Stromal cell of bone marrow (primary cell): ENCODE results near the gene RASSF4.

Source experiments
- DNase-seq: peaks from one replicate; pipeline ENCODE4 v3.0.0-alpha.2; 2012; ENCODE audit warnings: low read depth

Gene RASSF4

GRCh38 chr10:44962870-44963738 is 3.5 kb downstream of the RASSF4 start:
- DNase-seq = no peak

GRCh38 chr10:44963772-44964633 is 4.4 kb downstream of the RASSF4 start:
- no peak for DNase-seq

DNA sequence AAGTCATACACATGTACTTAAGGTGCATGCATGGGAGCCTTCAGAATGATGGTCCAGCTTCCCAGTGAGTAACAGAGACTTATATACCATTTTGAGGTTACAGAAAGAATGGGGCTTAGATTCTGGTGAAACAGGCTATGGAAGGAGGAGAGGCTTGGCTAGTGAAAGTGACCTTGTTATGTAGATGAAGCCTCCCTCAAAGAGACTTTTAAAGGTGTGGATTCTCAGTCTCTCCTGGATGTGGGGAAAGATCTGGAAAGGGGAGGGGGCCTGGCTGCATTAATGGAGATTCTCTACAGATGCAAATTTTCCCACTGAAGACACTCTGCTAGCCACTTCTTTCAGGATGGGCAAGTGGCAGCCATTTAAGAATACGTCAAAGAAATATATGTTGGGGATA is 5.5 kb downstream of the RASSF4 start:
- no peak for DNase-seq

DNA sequence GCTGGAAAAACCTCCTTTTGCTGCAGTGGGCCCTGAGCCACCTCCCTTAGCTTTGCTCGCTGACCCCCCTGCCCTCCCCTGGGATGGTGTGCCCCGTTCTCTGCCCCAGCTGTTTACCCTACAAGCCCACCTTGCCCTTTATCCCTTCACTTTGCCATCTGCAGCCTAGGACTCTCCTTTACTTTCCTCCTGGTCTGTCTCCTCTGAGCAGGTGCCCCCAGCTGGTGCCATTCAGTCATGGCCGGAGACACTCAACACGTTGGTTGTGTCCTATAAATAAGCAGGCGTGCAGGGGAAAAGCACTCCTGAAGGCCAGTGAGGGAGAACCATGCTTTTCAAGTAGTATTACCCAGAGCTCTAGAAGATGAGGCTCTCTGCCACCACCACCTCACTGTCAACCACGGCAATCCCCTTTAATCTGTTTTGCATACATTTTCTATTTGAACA is 6.1 kb downstream of the RASSF4 start:
- DNase-seq = no peak

DNA sequence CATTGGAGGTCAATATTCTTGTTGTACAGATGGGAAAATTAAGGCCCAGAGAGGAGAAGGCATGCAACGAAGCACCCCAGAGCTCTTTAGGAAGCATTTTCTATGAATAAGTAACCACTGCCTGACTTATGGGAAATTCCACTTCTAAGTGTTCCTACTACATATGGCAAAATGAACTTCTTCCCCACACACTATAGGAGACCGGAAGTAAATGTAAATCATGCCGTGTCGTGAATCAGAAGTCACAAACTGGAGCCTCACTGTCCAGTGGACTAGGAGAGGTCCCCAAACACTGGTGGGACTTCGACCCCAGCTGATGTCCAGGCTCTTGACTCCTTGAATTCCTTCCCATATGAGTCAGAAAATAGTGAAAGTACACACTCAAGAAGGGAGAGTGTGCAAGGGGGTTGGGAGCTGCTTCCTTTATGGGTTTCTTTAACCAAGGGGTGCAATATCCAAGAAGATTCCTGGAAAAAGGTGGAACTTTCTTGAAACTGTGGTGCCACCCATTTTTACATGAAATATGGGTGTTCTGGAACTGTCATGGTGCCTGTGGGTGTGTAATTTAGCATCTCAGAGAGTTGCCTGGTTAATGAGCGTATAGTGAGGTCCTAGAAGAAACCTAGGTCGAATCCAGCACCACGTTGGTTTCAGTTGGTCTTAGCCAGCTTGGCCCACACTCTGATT is 6.7 kb downstream of the RASSF4 start:
- DNase-seq = no peak

- DNase-seq = no peak
These were observed 7.4 kb downstream of the RASSF4 start for GRCh38 chr10:44966816-44967509.

DNA sequence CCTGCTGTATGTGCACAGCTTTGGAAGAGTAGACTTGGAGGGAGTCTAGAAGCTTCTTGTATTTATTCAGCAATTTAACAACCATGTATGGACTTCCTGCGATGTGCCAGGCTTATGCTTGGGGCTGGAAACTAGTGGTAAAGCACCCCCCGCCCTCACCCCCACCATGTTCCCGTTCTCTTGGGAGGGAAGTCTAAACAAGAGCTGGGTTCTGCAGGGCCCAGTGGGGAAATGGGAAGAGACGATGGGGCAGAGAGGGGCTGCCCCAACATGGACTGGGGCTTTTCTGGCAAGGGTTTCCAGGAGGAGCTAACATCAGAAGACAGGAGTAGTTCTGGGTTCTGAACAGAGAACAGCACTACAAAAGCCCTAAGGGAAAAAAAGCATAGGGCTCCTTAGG is 8.0 kb downstream of the RASSF4 start:
- DNase-seq = no peak

DNA sequence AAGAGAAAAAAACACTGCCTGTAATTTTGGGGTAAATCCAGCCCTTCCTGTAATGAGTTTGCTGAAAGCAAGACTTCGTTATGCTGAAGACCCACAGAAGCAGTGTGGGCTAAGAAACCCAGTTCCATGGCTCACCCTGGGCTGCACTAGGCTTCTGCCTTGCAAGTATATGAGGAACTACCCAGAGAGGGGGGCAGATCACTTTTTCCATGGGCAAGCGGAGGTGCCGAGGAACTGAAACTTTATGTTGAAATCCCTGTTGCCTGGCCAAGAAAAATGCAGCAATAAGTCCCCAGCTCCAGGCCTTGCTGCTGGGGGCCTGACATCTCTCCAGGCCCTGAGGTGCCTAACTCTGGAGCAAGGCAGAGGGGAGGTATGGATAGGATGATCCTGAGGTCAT is 8.5 kb downstream of the RASSF4 start:
- peak; percentile 60 for DNase-seq

- DNase-seq = no peak
These were observed 9.1 kb downstream of the RASSF4 start for GRCh38 chr10:44968500-44969400.

DNA sequence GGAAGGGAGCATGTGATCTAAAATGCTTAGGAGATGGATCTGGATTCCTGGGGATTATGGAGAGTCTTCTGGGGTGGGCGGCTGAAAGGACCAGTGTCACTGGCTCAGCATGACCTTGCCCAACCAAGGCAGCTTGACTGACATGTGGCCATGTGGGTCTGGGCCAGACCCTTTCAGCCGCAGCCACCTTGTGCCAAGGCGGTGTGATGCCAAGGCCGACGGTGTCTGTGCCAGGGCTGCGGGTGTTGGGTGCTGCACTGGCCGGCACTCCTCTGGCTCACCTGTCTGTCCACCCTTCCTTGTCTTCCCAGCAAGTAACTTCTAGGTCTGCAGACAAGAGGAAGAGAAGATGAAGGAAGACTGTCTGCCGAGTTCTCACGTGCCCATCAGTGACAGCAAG is 10.3 kb downstream of the RASSF4 start:
- DNase-seq = no peak

DNA sequence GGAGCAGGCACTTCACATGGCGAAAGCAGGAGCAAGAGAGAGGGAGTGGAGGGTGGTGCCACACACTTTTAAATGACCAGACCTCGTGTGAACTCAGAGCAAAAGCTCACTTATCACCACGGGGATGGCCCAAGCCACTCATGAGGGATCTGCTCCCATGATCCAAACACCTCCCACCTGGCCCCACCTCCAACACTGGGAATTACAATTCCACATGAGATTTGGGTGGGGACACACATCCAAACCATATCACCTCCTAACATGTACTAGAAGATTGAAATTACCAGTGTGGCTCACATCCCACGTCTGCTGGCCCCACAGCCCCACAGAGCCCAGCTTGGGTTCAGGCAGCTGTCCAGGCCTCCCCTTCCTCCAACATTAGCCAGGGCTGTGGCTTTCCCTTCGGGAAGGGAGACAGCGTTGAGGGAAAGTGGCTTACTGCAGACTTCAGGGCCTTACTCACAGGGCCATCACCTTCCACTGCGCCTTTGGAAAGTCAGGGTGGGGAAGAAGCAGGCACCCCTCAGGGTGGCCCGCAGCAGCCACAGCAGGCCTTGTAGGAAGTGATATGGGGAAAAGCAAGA is 11.3 kb downstream of the RASSF4 start:
- DNase-seq = no peak

GRCh38 chr10:44971434-44971833 is 11.8 kb downstream of the RASSF4 start:
- no peak for DNase-seq

GRCh38 chr10:44971935-44972757 is 12.5 kb downstream of the RASSF4 start:
- no peak for DNase-seq

GRCh38 chr10:44972874-44973306 is 13.3 kb downstream of the RASSF4 start:
- no peak for DNase-seq

DNA sequence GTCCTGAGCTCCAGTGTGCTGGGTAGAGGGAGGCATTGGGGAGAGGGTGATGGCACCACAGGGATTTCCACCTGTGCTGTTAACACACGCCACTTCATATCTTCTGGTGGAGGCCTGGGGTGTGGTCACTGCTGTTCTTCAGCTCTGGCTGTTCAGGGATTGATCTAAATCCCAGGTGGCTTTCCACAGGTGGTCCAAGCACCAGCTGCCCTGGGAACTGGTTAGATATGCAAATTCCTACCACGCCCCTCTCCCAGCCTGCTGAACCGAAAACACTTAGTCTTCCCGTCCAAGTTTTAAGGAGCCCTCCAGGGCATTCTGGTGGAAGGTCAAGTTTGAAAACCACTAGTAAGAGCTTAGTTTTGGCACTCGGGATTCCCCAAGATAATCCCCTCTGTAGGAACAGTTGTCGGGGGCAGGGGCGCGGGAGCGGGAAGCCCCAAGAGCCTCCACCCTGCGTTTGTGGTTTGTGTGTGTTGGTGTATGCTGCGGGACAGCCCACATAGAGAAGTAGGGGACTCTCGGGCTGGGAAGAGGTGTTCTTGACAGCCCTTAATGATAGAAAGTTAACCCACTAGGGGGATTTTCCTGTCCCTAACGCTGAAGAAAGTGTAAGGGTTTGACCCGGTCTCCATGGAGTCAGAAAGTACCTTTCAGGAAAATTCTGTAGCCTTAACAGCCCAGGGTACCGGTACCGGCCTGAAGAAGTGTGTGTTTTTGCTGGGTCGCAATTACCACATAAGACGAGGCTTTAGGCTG is 13.9 kb downstream of the RASSF4 start:
- DNase-seq = no peak

DNA sequence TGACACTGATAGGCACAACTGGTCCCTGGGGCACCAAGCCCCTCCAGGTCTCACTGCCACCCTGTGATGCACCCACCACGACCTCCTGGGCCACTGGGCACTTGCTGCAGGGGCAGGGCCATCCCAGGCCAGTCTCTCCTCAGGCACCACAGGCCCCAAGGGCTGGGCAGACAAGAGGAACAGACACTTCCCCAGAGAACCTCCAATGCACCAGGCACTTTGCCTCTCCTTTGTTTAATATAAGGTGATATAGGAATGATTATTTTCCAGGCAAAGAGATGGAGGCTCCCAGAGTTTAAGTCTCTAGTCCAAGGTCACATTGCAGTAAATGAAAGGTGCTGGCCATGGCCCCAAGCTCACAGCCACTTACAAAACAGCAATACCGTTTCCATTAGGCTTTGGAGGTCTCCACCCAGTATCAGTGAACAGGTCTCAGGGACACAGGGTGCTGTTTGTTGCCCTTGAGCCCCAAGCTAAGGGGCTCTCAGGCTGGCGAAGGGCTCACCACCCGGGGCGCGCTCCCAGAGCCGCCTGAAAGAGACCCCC is 14.6 kb downstream of the RASSF4 start:
- no peak for DNase-seq

DNA sequence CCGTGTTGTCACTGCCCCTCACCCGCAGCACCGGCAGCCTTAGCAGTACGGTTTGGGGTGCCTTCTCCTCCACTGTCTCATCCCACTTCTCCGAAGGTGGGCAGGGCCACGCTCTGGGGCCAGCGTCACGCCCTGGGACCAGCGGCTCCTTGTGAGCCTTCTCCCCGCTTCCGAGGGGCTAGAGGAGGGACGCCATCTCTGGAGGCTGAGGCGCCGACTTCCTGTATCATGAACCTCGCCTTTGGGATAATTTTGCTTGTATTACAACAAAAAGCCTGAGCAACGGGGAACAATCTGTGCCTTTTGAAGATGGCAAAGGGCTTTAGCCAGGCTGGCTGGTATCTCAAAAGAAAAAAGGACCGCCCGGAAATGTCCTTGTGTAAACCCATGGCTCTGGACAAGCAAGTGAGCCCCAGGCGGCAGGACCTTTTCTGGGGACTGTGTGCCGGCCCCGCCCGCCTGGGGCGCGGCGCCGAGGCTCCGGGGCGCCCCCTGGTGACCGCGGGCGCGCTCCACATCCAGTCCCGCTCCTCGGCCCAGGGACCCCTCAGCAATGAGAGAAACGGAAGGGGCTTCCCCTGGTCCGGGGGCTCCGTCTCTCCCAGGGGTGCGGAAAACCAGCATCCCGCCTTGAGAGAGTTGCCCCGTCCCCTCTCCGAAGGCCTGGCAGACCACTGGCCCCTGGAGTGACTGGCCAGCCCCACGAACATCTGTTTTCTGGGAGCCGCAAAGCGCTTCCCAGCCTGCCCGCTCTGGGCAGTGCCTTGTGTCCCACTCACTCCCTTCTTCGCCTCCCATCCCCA is 15.2 kb downstream of the RASSF4 start:
- no peak for DNase-seq
